HG02938 (cell line): ENCODE results near the gene ARL13B.

ENCODE experiments used
- ATAC-seq: cut with Tn5 transposase; IDR thresholded peaks from one replicate; pipeline ENCODE4 v1.9.1; 2021; ENCODE audit warnings: mild to moderate bottlenecking, moderate library complexity; ENCODE audit not compliant: unreplicated experiment

ARL13B gene

GRCh38 chr3:94095111-94095510, 115.2 kb downstream of the ARL13B start:
- ATAC-seq: no peak

GRCh38 chr3:94098452-94098851, 118.5 kb downstream of the ARL13B start:
- no peak for ATAC-seq

- ATAC-seq: no peak
Observed at GRCh38 chr3:94099311-94099710, 119.4 kb downstream of the ARL13B start.

GRCh38 chr3:94101860-94102259, 121.9 kb downstream of the ARL13B start:
- no peak for ATAC-seq
